B cell (primary cell): ENCODE measurements around the gene TNXB. TPM values are rescaled to one million over a fixed set of nuclear protein-coding genes. Genes with fewer than 3 reads are reported as not detected.
"Not testable (repeated sequence)": the region's sequence is repeated elsewhere in the genome, so short reads cannot be mapped to it uniquely, and the experiment has no call there.

Experiments
- ATAC-seq: fragments of 200-7000 bp; cut with Tn5 transposase; one replicate; pipeline ENCODE4 v1.10.0; 2021; ENCODE audit warnings: low read depth, mild to moderate bottlenecking, moderate number of reproducible peaks, moderate library complexity
- CTCF ChIA-PET: fragments of 350-600 bp; sonication (Branson Sonifier 250); formaldehyde crosslinking; loops from one replicate; lab custom pipeline; 2021; ENCODE audit warnings: antibody characterized with exemption, inconsistent platforms; lab: Charles Lee
- POLR2A ChIA-PET: fragments of 350-600 bp; sonication (Branson Sonifier 250); formaldehyde crosslinking; loops from one replicate; lab custom pipeline; 2021; ENCODE audit warnings: antibody characterized with exemption; lab: Charles Lee
- DNase-seq: peaks from one replicate; pipeline ENCODE4 v3.0.0; 2013
- H2AFZ ChIP-seq: 2 replicates; pipeline ENCODE4 v1.6.1; 2012; ENCODE audit warnings: mild to moderate bottlenecking, low read depth, low read length; ENCODE audit not compliant: insufficient read depth, poor library complexity, severe bottlenecking
- H3K27ac ChIP-seq, 2 donors: 1 replicate in 1 of 2; 2 replicates in 1 of 2; pipeline ENCODE4 v1.5.1; 2012 to 2013; ENCODE audit warnings: low read length in 2 of 2, mild to moderate bottlenecking in 2 of 2, moderate library complexity in 1 of 2
- H3K27me3 ChIP-seq, 4 experiments: fragments of 200-600 bp in 1 of 4; sonication (generic) in 1 of 4; replicated peaks in 1 of 4; 1 replicate in 2 of 4; 2 replicates in 2 of 4; pipeline versions ENCODE4 v1.6.1 to v1.7.0; 2013 to 2016; ENCODE audit warnings: low read length in 3 of 4, mild to moderate bottlenecking in 2 of 4, mixed read lengths in 1 of 4, moderate library complexity in 1 of 4; ENCODE audit not compliant: insufficient read depth in 4 of 4, control insufficient read depth in 3 of 4; ENCODE audit errors: control extremely low read depth in 1 of 4
- H3K36me3 ChIP-seq, 2 experiments: replicated peaks in 1 of 2; 1 replicate in 1 of 2; 2 replicates in 1 of 2; pipeline versions ENCODE4 v1.6.1 to v1.7.1; 2013; ENCODE audit warnings: low read length in 1 of 2; ENCODE audit not compliant: insufficient read depth in 2 of 2, control insufficient read depth in 1 of 2; ENCODE audit errors: control extremely low read depth in 1 of 2, extremely low read depth in 1 of 2
- H3K4me1 ChIP-seq, 2 donors: fragments of 200-600 bp in 1 of 2; sonication (generic) in 1 of 2; 1 replicate in 1 of 2; 2 replicates in 1 of 2; pipeline versions ENCODE4 v1.5.1 to v1.6.1; 2013 to 2017; ENCODE audit warnings: low read length in 2 of 2; ENCODE audit not compliant: control insufficient read depth in 2 of 2, insufficient read depth in 2 of 2
- H3K4me2 ChIP-seq: replicated peaks from 2 replicates; pipeline ENCODE3; 2012; ENCODE audit warnings: mild to moderate bottlenecking, low read depth, low read length; ENCODE audit not compliant: poor library complexity, severe bottlenecking
- H3K4me3 ChIP-seq, 5 experiments: fragments of 200-600 bp in 1 of 5; sonication (generic) in 1 of 5; 1 replicate in 3 of 5; 2 replicates in 2 of 5; pipeline versions ENCODE4 v1.5.1 to v1.7.0; 2011 to 2016; ENCODE audit warnings: low read length in 4 of 5, mild to moderate bottlenecking in 4 of 5, low read depth in 2 of 5, control low read depth in 1 of 5, moderate library complexity in 1 of 5; ENCODE audit not compliant: insufficient read depth in 1 of 5; ENCODE audit errors: control extremely low read depth in 1 of 5, extremely low read depth in 1 of 5
- H3K79me2 ChIP-seq: fragments of 200-600 bp; sonication (generic); one replicate; pipeline ENCODE4 v1.6.0; 2016; ENCODE audit warnings: low read length; ENCODE audit not compliant: control insufficient read depth, insufficient read depth
- H3K9ac ChIP-seq: fragments of 200-600 bp; sonication (generic); 2 replicates; pipeline ENCODE4 v1.6.1; 2017; ENCODE audit warnings: mild to moderate bottlenecking, low read length, moderate library complexity
- H3K9me3 ChIP-seq, 3 donors: one replicate each; pipeline versions ENCODE4 v1.6.1 to v1.7.1; 2013; ENCODE audit warnings: low read length in 2 of 3; ENCODE audit not compliant: control insufficient read depth in 2 of 3, insufficient read depth in 1 of 3; ENCODE audit errors: control extremely low read depth in 1 of 3
- H4K20me1 ChIP-seq: 2 replicates; pipeline ENCODE4 v1.6.0; 2012; ENCODE audit warnings: mild to moderate bottlenecking, low read length; ENCODE audit not compliant: insufficient read depth, control insufficient read depth, poor library complexity, severe bottlenecking
- H3K27ac Mint-ChIP-seq: one replicate; pipeline ENCODE4 v1.8.0; 2021; ENCODE audit warnings: mixed read lengths
- H3K27me3 Mint-ChIP-seq: one replicate; pipeline ENCODE4 v1.8.0; 2021; ENCODE audit warnings: mixed read lengths
- H3K4me1 Mint-ChIP-seq: one replicate; pipeline ENCODE4 v1.8.0; 2021; ENCODE audit warnings: mixed read lengths
- H3K4me3 Mint-ChIP-seq: one replicate; pipeline ENCODE4 v1.8.0; 2021; ENCODE audit warnings: mixed read lengths
- H3K9me3 Mint-ChIP-seq: one replicate; pipeline ENCODE4 v1.8.0; 2022; ENCODE audit warnings: mixed read lengths; ENCODE audit not compliant: insufficient read depth
- WGBS: methylation state at CpG from one replicate; pipeline ENCODE4 v1.1.5; 2013; ENCODE audit warnings: missing lambda C conversion rate; ENCODE audit not compliant: insufficient coverage; 5-methylcytosine and 5-hydroxymethylcytosine counted together
- intact Hi-C: fragments of 100-400 bp; cut with micrococcal nuclease; formaldehyde crosslinking; loops from one replicate; pipeline ENCODE4 v1.10.0; 2022
- polyA plus RNA-seq: library from polyadenylated mRNA; depleted of rRNA; stranded (reverse); fragments of >200 nt; gene quantifications from 2 replicates; pipeline ENCODE4 v1.2.3, GENCODE V29; 2012
- total RNA-seq, 2 donors: library from RNA; stranded (reverse); fragments of 120-200 nt in 1 of 2; gene quantifications; 1 replicate in 1 of 2; 2 replicates in 1 of 2; pipeline versions ENCODE4 v1.2.3 to v1.2.4, GENCODE V29; 2013 to 2022

TNXB gene
- total and polyA plus RNA-seq, 2 donors (not counting 1 experiment from before 2014, with no cell fraction given) = 1.4 to 19.0 TPM

- H3K27me3 Mint-ChIP-seq, H3K4me3 ChIP-seq, H3K4me1 ChIP-seq, H3K27me3 ChIP-seq, H3K36me3 ChIP-seq, H3K4me1 Mint-ChIP-seq, H3K4me3 Mint-ChIP-seq, H3K9me3 Mint-ChIP-seq, H3K27ac ChIP-seq, H4K20me1 ChIP-seq, DNase-seq, H2AFZ ChIP-seq, POLR2A ChIA-PET, intact Hi-C loops, CTCF ChIA-PET, H3K27ac Mint-ChIP-seq, H3K4me2 ChIP-seq, H3K9ac ChIP-seq, ATAC-seq, H3K79me2 ChIP-seq, H3K9me3 ChIP-seq: not testable (repeated sequence)
- WGBS = no CpG with 5 or more reads among the region's 5 CpGs
Observed at GRCh38 chr6:32037136-32037535, 72.0 kb downstream of the TNXB start.

GRCh38 chr6:32035283-32036013 lies 73.7 kb downstream of the TNXB start:
- ATAC-seq, H2AFZ ChIP-seq, H3K4me3 Mint-ChIP-seq, H3K27ac Mint-ChIP-seq, DNase-seq, H3K27ac ChIP-seq, intact Hi-C loops, H3K4me3 ChIP-seq, POLR2A ChIA-PET, CTCF ChIA-PET, H3K4me1 Mint-ChIP-seq, H3K9me3 Mint-ChIP-seq, H3K27me3 ChIP-seq, H3K36me3 ChIP-seq, H3K27me3 Mint-ChIP-seq, H3K4me1 ChIP-seq, H4K20me1 ChIP-seq, H3K4me2 ChIP-seq, H3K9me3 ChIP-seq, H3K79me2 ChIP-seq, H3K9ac ChIP-seq: not testable (repeated sequence)
- no CpG with 5 or more reads among the region's 16 CpGs for WGBS

- H3K27me3 ChIP-seq, ATAC-seq, H3K9me3 ChIP-seq, intact Hi-C loops, H3K36me3 ChIP-seq, H3K27me3 Mint-ChIP-seq, H2AFZ ChIP-seq, H3K79me2 ChIP-seq, DNase-seq, H3K4me1 ChIP-seq, H3K27ac Mint-ChIP-seq, POLR2A ChIA-PET, H4K20me1 ChIP-seq, H3K9ac ChIP-seq, CTCF ChIA-PET, H3K9me3 Mint-ChIP-seq, H3K4me1 Mint-ChIP-seq, H3K4me3 ChIP-seq, H3K27ac ChIP-seq, H3K4me2 ChIP-seq, H3K4me3 Mint-ChIP-seq: not testable (repeated sequence)
- no CpG with 5 or more reads among the region's 14 CpGs for WGBS
Observed at GRCh38 chr6:32029553-32029952, 79.6 kb downstream of the TNXB start.

GRCh38 chr6:32028631-32029030 lies 80.5 kb downstream of the TNXB start:
- intact Hi-C loops, DNase-seq, H3K4me3 ChIP-seq, H3K27me3 Mint-ChIP-seq, H4K20me1 ChIP-seq, H3K9ac ChIP-seq, H3K27me3 ChIP-seq, H3K9me3 Mint-ChIP-seq, ATAC-seq, H3K9me3 ChIP-seq, H3K4me3 Mint-ChIP-seq, H3K4me1 ChIP-seq, H3K36me3 ChIP-seq, POLR2A ChIA-PET, H3K4me2 ChIP-seq, CTCF ChIA-PET, H3K27ac ChIP-seq, H3K79me2 ChIP-seq, H2AFZ ChIP-seq, H3K27ac Mint-ChIP-seq, H3K4me1 Mint-ChIP-seq: not testable (repeated sequence)
- no CpG with 5 or more reads among the region's 10 CpGs for WGBS
